WTC11 (cell line): ENCODE results near the gene THSD4. TPM values are rescaled to one million over a fixed set of nuclear protein-coding genes. Genes with fewer than 3 reads are reported as not detected.

Source experiments
- ATAC-seq: fragments of 200-7000 bp; cut with Tn5 transposase; 2 replicates; pipeline ENCODE4 v1.10.0; 2021; ENCODE audit warnings: mild to moderate bottlenecking, moderate library complexity
- CTCF ChIA-PET: fragments of 300-600 bp; sonication (Branson Sonifier 250); formaldehyde crosslinking; loops from one replicate; lab custom pipeline; 2021; ENCODE audit warnings: antibody characterized with exemption; lab: Charles Lee
- POLR2A ChIA-PET: fragments of 350-600 bp; sonication (Branson Sonifier 250); formaldehyde crosslinking; loops from one replicate; lab custom pipeline; 2021; ENCODE audit warnings: antibody characterized with exemption; lab: Charles Lee
- DNase-seq: peaks from one replicate; pipeline ENCODE4 v3.0.0; 2021; ENCODE audit warnings: low spot score
- H3K27ac Mint-ChIP-seq: 2 replicates; pipeline ENCODE4 v1.8.0; 2021; ENCODE audit warnings: mixed read lengths
- H3K27me3 Mint-ChIP-seq: 2 replicates; pipeline ENCODE4 v1.8.0; 2021; ENCODE audit warnings: low read depth, mild to moderate bottlenecking, moderate library complexity, mixed read lengths
- H3K36me3 Mint-ChIP-seq: 2 replicates; pipeline ENCODE4 v1.8.0; 2021; ENCODE audit warnings: mixed read lengths
- H3K4me1 Mint-ChIP-seq: 2 replicates; pipeline ENCODE4 v1.8.0; 2022; ENCODE audit warnings: mixed read lengths
- H3K4me3 Mint-ChIP-seq: 2 replicates; pipeline ENCODE4 v1.8.0; 2021; ENCODE audit warnings: mild to moderate bottlenecking, moderate library complexity, mixed read lengths
- H3K9me3 Mint-ChIP-seq: 2 replicates; pipeline ENCODE4 v1.8.0; 2021; ENCODE audit warnings: mixed read lengths
- CREB1 ChIP-seq: sonication (generic); formaldehyde crosslinking; IDR thresholded peaks from 2 replicates; pipeline ENCODE4 v1.8.0; 2023; ENCODE audit warnings: mild to moderate bottlenecking, missing genetic modification reagents
- CREM ChIP-seq: sonication (generic); formaldehyde crosslinking; IDR thresholded peaks from 2 replicates; pipeline ENCODE4 v1.8.1; 2022; ENCODE audit warnings: mild to moderate bottlenecking, missing genetic modification reagents, moderate library complexity
- ELF4 ChIP-seq: sonication (generic); formaldehyde crosslinking; IDR thresholded peaks from 2 replicates; pipeline ENCODE4 v1.8.1; 2022; ENCODE audit warnings: low read depth, mild to moderate bottlenecking, moderate library complexity, missing genetic modification reagents
- ETV6 ChIP-seq: sonication (generic); formaldehyde crosslinking; IDR thresholded peaks from 2 replicates; pipeline ENCODE4 v1.8.1; 2022; ENCODE audit warnings: mild to moderate bottlenecking, missing genetic modification reagents
- FOXK1 ChIP-seq: sonication (generic); formaldehyde crosslinking; IDR thresholded peaks from 2 replicates; pipeline ENCODE4 v1.8.0; 2022; ENCODE audit warnings: mild to moderate bottlenecking, moderate library complexity, missing genetic modification reagents
- FOXP1 ChIP-seq: sonication (generic); formaldehyde crosslinking; IDR thresholded peaks from 2 replicates; pipeline ENCODE4 v1.8.0; 2022; ENCODE audit warnings: missing genetic modification reagents, mild to moderate bottlenecking, moderate library complexity, borderline replicate concordance
- GRHL2 ChIP-seq: fragments of 250-450 bp; sonication (Bioruptor Pico); IDR thresholded peaks from 2 replicates; pipeline ENCODE4 v1.8.0; 2022; ENCODE audit warnings: mild to moderate bottlenecking, moderate library complexity; ENCODE audit not compliant: insufficient replicate concordance, severe bottlenecking
- JUN ChIP-seq: sonication (generic); formaldehyde crosslinking; IDR thresholded peaks from 2 replicates; pipeline ENCODE4 v1.8.0; 2023; ENCODE audit warnings: mild to moderate bottlenecking, missing genetic modification reagents
- NFYB ChIP-seq: sonication (generic); formaldehyde crosslinking; conservative IDR thresholded peaks from 2 replicates; pipeline ENCODE4 v1.8.0; 2022; ENCODE audit warnings: low read depth, missing genetic modification reagents
- RORB ChIP-seq: fragments of 250-450 bp; sonication (Bioruptor Pico); IDR thresholded peaks from 2 replicates; pipeline ENCODE4 v1.9.0; 2021; ENCODE audit warnings: mild to moderate bottlenecking
- ZNF416 ChIP-seq: fragments of 250-450 bp; sonication (Bioruptor Pico); IDR thresholded peaks from 2 replicates; pipeline ENCODE4 v1.9.0; 2021; ENCODE audit warnings: mild to moderate bottlenecking, inconsistent platforms
- ZNF423 ChIP-seq: fragments of 250-450 bp; sonication (Bioruptor Pico); IDR thresholded peaks from 2 replicates; pipeline ENCODE4 v2.1.2; 2022; ENCODE audit warnings: mild to moderate bottlenecking, moderate library complexity
- total RNA-seq: library from RNA; stranded (reverse); gene quantifications from 3 replicates; pipeline ENCODE4 v1.2.3, GENCODE V29; 2021
- TF ChIP-seq, protein P1 (sequence below): fragments of 250-450 bp; sonication (Bioruptor Pico); IDR thresholded peaks from 2 replicates; pipeline ENCODE4 v1.9.0; 2021; ENCODE audit warnings: mild to moderate bottlenecking
- TF ChIP-seq, protein P2 (sequence below): sonication (generic); formaldehyde crosslinking; IDR thresholded peaks from 2 replicates; pipeline ENCODE4 v1.8.1; 2022; ENCODE audit warnings: missing genetic modification reagents, borderline replicate concordance
- TF ChIP-seq, protein P3 (sequence below): sonication (generic); formaldehyde crosslinking; IDR thresholded peaks from 2 replicates; pipeline ENCODE4 v1.8.1; 2023; ENCODE audit warnings: mild to moderate bottlenecking, moderate library complexity, missing genetic modification reagents
- TF ChIP-seq, protein P4 (sequence below): fragments of 250-450 bp; sonication (Bioruptor Pico); IDR thresholded peaks from 2 replicates; pipeline ENCODE4 v1.9.0; 2021; ENCODE audit warnings: moderate library complexity, mild to moderate bottlenecking, inconsistent platforms, borderline replicate concordance
- TF ChIP-seq, protein P5 (sequence below): sonication (generic); formaldehyde crosslinking; IDR thresholded peaks from 2 replicates; pipeline ENCODE4 v1.8.0; 2022; ENCODE audit warnings: mild to moderate bottlenecking, missing genetic modification reagents
- TF ChIP-seq, protein P6 (sequence below): sonication (generic); formaldehyde crosslinking; IDR thresholded peaks from 2 replicates; pipeline ENCODE4 v1.8.1; 2023; ENCODE audit warnings: mild to moderate bottlenecking, missing genetic modification reagents, borderline replicate concordance
- TF ChIP-seq, protein P7 (sequence below): fragments of 200-600 bp; IDR thresholded peaks from 2 replicates; pipeline ENCODE4 v1.8.0; 2022; ENCODE audit warnings: antibody characterized with exemption

THSD4 gene
- total RNA-seq, 1 experiment from 2014 or later, result 7.8 TPM

DNA sequence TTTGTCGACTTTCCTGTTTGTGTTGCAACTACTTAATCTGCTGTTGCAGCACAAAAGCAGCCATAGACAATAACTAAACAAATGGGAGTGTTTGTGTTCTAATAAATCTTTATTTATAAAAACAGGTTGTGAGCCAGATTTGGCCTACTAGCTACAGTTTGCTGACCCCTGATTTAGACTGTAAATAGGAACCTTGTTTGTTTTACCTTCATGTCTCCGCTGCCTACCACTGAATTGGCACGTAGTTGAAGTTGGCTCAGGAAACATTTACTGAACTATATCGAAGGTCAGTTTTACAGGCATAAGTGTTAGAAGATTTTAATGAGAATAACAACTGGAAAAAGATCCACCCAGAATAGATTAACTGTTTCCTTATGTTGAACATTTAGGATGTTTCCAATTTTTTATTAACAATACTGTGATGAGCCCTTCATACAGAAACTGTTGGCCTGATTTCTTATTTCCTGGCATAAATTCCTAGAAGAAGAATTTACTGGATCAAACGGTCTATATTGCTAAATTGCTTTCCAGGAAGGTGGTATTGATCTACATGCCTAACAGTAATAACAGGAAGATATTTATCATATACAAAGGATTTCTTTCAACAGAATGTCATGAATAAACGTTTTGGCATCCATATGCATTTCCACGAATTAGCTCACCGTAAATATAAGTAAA, 538.9 kb downstream of the THSD4 start:
- peaks cover 30% of the 10 kb centered on the region for H3K4me1 Mint-ChIP-seq
- ChIA-PET POLR2A (interaction anchor here (0.6 kb wide), 1 partner anchor 17 kb away, joined by 4 read pairs; no protein-coding TSS in a partner anchor), CTCF (interaction anchor here (2.3 kb wide), 1 partner anchor 79 kb away, joined by 10 read pairs; no protein-coding TSS in a partner anchor)
- no peak overlapping the region for H3K4me3 Mint-ChIP-seq
- DNase-seq, result no peak
- H3K36me3 Mint-ChIP-seq, result no peaks in the 10 kb centered on the region
- H3K27me3 Mint-ChIP-seq, result no peaks in the 10 kb centered on the region
- H3K9me3 Mint-ChIP-seq, result no peaks in the 10 kb centered on the region
- ATAC-seq, result no peak
- H3K27ac Mint-ChIP-seq, result no peak overlapping the region
- no peak for TF ChIP-seq ELF4
- TF ChIP-seq, protein P1, sequence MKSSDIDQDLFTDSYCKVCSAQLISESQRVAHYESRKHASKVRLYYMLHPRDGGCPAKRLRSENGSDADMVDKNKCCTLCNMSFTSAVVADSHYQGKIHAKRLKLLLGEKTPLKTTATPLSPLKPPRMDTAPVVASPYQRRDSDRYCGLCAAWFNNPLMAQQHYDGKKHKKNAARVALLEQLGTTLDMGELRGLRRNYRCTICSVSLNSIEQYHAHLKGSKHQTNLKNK (CRISPR knock-in tag), result no peak
- TF ChIP-seq, protein P2, sequence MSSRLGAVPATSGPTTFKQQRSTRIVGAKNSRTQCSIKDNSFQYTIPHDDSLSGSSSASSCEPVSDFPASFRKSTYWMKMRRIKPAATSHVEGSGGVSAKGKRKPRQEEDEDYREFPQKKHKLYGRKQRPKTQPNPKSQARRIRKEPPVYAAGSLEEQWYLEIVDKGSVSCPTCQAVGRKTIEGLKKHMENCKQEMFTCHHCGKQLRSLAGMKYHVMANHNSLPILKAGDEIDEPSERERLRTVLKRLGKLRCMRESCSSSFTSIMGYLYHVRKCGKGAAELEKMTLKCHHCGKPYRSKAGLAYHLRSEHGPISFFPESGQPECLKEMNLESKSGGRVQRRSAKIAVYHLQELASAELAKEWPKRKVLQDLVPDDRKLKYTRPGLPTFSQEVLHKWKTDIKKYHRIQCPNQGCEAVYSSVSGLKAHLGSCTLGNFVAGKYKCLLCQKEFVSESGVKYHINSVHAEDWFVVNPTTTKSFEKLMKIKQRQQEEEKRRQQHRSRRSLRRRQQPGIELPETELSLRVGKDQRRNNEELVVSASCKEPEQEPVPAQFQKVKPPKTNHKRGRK, result no peak
- no peak for TF ChIP-seq ETV6 (CRISPR knock-in tag)
- no peak for TF ChIP-seq FOXK1
- no peak for TF ChIP-seq JUN (CRISPR knock-in tag)
- TF ChIP-seq, protein P3, sequence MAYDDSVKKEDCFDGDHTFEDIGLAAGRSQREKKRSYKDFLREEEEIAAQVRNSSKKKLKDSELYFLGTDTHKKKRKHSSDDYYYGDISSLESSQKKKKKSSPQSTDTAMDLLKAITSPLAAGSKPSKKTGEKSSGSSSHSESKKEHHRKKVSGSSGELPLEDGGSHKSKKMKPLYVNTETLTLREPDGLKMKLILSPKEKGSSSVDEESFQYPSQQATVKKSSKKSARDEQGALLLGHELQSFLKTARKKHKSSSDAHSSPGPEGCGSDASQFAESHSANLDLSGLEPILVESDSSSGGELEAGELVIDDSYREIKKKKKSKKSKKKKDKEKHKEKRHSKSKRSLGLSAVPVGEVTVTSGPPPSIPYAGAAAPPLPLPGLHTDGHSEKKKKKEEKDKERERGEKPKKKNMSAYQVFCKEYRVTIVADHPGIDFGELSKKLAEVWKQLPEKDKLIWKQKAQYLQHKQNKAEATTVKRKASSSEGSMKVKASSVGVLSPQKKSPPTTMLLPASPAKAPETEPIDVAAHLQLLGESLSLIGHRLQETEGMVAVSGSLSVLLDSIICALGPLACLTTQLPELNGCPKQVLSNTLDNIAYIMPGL, result no peak
- no peak for TF ChIP-seq CREM (CRISPR knock-in tag)
- no peak for TF ChIP-seq RORB (CRISPR knock-in tag)
- TF ChIP-seq NFYB (CRISPR knock-in tag), result no peak
- no peak for TF ChIP-seq GRHL2 (CRISPR knock-in tag)
- TF ChIP-seq, protein P4, sequence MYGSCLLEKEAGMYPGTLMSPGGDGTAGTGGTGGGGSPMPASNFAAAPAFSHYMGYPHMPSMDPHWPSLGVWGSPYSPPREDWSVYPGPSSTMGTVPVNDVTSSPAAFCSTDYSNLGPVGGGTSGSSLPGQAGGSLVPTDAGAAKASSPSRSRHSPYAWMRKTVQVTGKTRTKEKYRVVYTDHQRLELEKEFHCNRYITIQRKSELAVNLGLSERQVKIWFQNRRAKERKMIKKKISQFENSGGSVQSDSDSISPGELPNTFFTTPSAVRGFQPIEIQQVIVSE, result no peak
- TF ChIP-seq, protein P5, sequence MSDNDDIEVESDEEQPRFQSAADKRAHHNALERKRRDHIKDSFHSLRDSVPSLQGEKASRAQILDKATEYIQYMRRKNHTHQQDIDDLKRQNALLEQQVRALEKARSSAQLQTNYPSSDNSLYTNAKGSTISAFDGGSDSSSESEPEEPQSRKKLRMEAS, result no peak
- TF ChIP-seq ZNF416 (CRISPR knock-in tag), result no peak
- no peak for TF ChIP-seq FOXP1 (CRISPR knock-in tag)
- TF ChIP-seq CREB1 (CRISPR knock-in tag), result no peak
- TF ChIP-seq ZNF423 (CRISPR knock-in tag), result no peak
- TF ChIP-seq, protein P6, sequence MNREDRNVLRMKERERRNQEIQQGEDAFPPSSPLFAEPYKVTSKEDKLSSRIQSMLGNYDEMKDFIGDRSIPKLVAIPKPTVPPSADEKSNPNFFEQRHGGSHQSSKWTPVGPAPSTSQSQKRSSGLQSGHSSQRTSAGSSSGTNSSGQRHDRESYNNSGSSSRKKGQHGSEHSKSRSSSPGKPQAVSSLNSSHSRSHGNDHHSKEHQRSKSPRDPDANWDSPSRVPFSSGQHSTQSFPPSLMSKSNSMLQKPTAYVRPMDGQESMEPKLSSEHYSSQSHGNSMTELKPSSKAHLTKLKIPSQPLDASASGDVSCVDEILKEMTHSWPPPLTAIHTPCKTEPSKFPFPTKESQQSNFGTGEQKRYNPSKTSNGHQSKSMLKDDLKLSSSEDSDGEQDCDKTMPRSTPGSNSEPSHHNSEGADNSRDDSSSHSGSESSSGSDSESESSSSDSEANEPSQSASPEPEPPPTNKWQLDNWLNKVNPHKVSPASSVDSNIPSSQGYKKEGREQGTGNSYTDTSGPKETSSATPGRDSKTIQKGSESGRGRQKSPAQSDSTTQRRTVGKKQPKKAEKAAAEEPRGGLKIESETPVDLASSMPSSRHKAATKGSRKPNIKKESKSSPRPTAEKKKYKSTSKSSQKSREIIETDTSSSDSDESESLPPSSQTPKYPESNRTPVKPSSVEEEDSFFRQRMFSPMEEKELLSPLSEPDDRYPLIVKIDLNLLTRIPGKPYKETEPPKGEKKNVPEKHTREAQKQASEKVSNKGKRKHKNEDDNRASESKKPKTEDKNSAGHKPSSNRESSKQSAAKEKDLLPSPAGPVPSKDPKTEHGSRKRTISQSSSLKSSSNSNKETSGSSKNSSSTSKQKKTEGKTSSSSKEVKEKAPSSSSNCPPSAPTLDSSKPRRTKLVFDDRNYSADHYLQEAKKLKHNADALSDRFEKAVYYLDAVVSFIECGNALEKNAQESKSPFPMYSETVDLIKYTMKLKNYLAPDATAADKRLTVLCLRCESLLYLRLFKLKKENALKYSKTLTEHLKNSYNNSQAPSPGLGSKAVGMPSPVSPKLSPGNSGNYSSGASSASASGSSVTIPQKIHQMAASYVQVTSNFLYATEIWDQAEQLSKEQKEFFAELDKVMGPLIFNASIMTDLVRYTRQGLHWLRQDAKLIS, result no peak
- TF ChIP-seq, protein P7, sequence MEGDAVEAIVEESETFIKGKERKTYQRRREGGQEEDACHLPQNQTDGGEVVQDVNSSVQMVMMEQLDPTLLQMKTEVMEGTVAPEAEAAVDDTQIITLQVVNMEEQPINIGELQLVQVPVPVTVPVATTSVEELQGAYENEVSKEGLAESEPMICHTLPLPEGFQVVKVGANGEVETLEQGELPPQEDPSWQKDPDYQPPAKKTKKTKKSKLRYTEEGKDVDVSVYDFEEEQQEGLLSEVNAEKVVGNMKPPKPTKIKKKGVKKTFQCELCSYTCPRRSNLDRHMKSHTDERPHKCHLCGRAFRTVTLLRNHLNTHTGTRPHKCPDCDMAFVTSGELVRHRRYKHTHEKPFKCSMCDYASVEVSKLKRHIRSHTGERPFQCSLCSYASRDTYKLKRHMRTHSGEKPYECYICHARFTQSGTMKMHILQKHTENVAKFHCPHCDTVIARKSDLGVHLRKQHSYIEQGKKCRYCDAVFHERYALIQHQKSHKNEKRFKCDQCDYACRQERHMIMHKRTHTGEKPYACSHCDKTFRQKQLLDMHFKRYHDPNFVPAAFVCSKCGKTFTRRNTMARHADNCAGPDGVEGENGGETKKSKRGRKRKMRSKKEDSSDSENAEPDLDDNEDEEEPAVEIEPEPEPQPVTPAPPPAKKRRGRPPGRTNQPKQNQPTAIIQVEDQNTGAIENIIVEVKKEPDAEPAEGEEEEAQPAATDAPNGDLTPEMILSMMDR, result no peak
- TF ChIP-seq, all 79 proteins: peak for 0
